BE2C (cell line): ENCODE results near the gene SEMA3C.

Experiments
- DNase-seq: peaks from one replicate; pipeline ENCODE4 v3.0.0-alpha.2; 2020
- H3K27me3 ChIP-seq: fragments of 250-450 bp; sonication (Bioruptor Pico); 2 replicates; pipeline ENCODE4 v1.5.1; 2020; ENCODE audit warnings: mild to moderate bottlenecking
- H3K36me3 ChIP-seq: fragments of 250-450 bp; sonication (Bioruptor Pico); 2 replicates; pipeline ENCODE4 v1.5.1; 2020; ENCODE audit warnings: mild to moderate bottlenecking
- H3K4me1 ChIP-seq: fragments of 250-450 bp; sonication (Bioruptor Pico); 2 replicates; pipeline ENCODE4 v1.5.1; 2020
- H3K4me3 ChIP-seq: 2 replicates; pipeline ENCODE4 v1.5.1; 2011; ENCODE audit warnings: low read depth, low read length
- H3K9me3 ChIP-seq: fragments of 250-450 bp; sonication (Bioruptor Pico); 2 replicates; pipeline ENCODE4 v1.5.1; 2020
- TF ChIP-seq, protein P1 (sequence below): IDR thresholded peaks from 2 replicates; pipeline ENCODE4 v1.5.1; 2012; ENCODE audit warnings: mild to moderate bottlenecking, low read depth, low read length

Gene SEMA3C

DNA sequence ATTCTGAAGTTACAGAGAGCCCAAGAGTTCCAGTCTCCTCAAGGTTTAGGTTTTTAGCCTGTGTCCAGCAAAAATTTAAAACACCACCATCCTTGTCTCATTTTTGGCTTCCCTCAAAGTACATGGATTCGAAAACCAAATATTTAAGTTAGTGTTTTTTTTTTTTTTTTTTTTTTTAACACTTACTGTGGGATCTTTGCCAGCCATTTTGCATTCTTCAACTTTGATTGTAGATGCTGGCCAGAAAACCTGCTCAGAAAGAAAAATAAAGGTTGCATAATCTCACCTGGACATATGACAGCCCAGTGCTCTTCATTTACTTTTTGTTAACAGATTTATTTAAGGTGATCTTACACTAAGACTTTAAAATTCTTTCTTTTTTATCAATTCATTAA lies 91.6 kb downstream of the SEMA3C start:
- Histone ChIP-seq H3K4me1 (peaks cover 10% of the 10 kb centered on the region), H3K4me3 (no peak overlapping the region), H3K36me3 (no peaks in the 10 kb centered on the region), H3K27me3 (no peaks in the 10 kb centered on the region), H3K9me3 (no peaks in the 10 kb centered on the region)
- TF ChIP-seq, protein P1, sequence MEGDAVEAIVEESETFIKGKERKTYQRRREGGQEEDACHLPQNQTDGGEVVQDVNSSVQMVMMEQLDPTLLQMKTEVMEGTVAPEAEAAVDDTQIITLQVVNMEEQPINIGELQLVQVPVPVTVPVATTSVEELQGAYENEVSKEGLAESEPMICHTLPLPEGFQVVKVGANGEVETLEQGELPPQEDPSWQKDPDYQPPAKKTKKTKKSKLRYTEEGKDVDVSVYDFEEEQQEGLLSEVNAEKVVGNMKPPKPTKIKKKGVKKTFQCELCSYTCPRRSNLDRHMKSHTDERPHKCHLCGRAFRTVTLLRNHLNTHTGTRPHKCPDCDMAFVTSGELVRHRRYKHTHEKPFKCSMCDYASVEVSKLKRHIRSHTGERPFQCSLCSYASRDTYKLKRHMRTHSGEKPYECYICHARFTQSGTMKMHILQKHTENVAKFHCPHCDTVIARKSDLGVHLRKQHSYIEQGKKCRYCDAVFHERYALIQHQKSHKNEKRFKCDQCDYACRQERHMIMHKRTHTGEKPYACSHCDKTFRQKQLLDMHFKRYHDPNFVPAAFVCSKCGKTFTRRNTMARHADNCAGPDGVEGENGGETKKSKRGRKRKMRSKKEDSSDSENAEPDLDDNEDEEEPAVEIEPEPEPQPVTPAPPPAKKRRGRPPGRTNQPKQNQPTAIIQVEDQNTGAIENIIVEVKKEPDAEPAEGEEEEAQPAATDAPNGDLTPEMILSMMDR = no peak
- DNase-seq = no peak

- Histone ChIP-seq H3K4me1 (peaks cover 10% of the 10 kb centered on the region), H3K9me3 (no peaks in the 10 kb centered on the region), H3K27me3 (no peaks in the 10 kb centered on the region), H3K4me3 (no peak overlapping the region), H3K36me3 (no peaks in the 10 kb centered on the region)
- no peak for DNase-seq
- TF ChIP-seq, protein P1 = no peak
Observed at GRCh38 chr7:80826520-80827238, 92.2 kb downstream of the SEMA3C start.

GRCh38 chr7:80825499-80825898 lies 93.4 kb downstream of the SEMA3C start:
- TF ChIP-seq, protein P1 = no peak
- peaks cover 10% of the 10 kb centered on the region for H3K4me1 ChIP-seq

GRCh38 chr7:80824253-80824652 lies 94.6 kb downstream of the SEMA3C start:
- H3K4me3 ChIP-seq = no peak overlapping the region
- H3K4me1 ChIP-seq = peaks cover 14% of the 10 kb centered on the region
- H3K36me3 ChIP-seq = no peaks in the 10 kb centered on the region
- no peaks in the 10 kb centered on the region for H3K27me3 ChIP-seq
- H3K9me3 ChIP-seq = no peaks in the 10 kb centered on the region
- no peak for DNase-seq
- TF ChIP-seq, protein P1 = no peak

More at GRCh38 chr7:80825499-80825898, 93.4 kb downstream of the SEMA3C start:
- Histone ChIP-seq H3K27me3 (no peaks in the 10 kb centered on the region), H3K36me3 (no peaks in the 10 kb centered on the region), H3K4me3 (no peak overlapping the region), H3K9me3 (no peaks in the 10 kb centered on the region)
- no peak for DNase-seq

DNA sequence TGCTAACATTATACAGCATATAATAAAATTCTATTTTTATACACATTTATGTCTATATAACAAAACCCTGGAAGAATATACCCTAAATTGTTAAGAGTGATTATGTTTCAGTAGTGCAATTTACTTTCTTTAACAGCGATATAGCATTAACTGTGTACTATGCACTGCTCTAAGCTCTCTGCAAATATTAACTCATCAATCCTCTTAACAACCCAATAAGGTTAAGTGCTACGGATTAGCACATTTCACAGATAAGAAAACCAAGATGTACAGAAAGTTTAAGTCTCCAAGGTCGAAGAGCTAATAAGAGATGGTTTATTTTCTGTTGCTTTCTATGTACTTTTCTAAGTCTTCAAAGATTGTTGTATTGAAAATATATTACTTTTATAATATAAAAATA lies 95.8 kb downstream of the SEMA3C start:
- DNase-seq = no peak
- H3K4me1 ChIP-seq = peaks cover 15% of the 10 kb centered on the region

More for the DNA sequence above, 95.8 kb downstream of the SEMA3C start:
- H3K9me3 ChIP-seq = no peaks in the 10 kb centered on the region
- TF ChIP-seq, protein P1 = no peak
- no peak overlapping the region for H3K4me3 ChIP-seq
- no peaks in the 10 kb centered on the region for H3K27me3 ChIP-seq
- no peaks in the 10 kb centered on the region for H3K36me3 ChIP-seq
